ENCODE data around the gene SCUBE3. TPM values are rescaled to one million over a fixed set of nuclear protein-coding genes. Genes with fewer than 3 reads are reported as not detected.

The SCUBE3 gene
- total and polyA plus RNA-seq, 2 of the 8 experiments (the other 6 are each of a cell fraction or from before 2014, with no cell fraction given): 0.80 to 1.0 TPM

GRCh38 chr6:35188886-35189285 is 24.9 kb upstream of the SCUBE3 start:
- Histone ChIP-seq H3K23ac (ENCODE audit: insufficient read length) (no peak overlapping the region), H3K4me1 (replicated peaks in 1 of 4; ENCODE audit: control insufficient read depth in 3 of 4, insufficient read depth in 4 of 4, low read length in 3 of 4) (peaks cover 0 to 10% (median 2%) of the 10 kb centered on the region in 4 experiments; a peak in 3 of 7 replicates), H4K8ac (ENCODE audit: extremely low read depth, insufficient read depth, low read length) (0 out of 2 replicates have a peak overlapping the region, but pooled peaks have one; percentile 1), H4K91ac (replicated peaks; ENCODE audit: insufficient read length, low read length) (no peak overlapping the region), H3K9ac (replicated peaks in 1 of 4; ENCODE audit: extremely low read depth in 1 of 4, low read depth in 3 of 4, low read length in 3 of 4) (no peak overlapping the region), H3K36me3 (ENCODE audit: control insufficient read depth in 2 of 4, insufficient read depth in 4 of 4, low read length in 3 of 4) (no peaks in the 10 kb centered on the region), H2AK5ac (ENCODE audit: low read depth, low read length) (no peak overlapping the region), H3K27ac (ENCODE audit: low read depth, low read length) (no peak overlapping the region), H3K4me3 (ENCODE audit: extremely low read depth in 1 of 4, insufficient read depth in 2 of 4, low read depth in 3 of 4, low read length in 4 of 4) (no peak overlapping the region), H2BK12ac (ENCODE audit: low read depth, low read length) (no peak overlapping the region), H3K9me3 (ENCODE audit: insufficient read depth in 2 of 2, low read depth in 1 of 2, low read length in 1 of 2) (no peaks in the 10 kb centered on the region), H3K27me3 (replicated peaks in 1 of 4; ENCODE audit: control insufficient read depth in 3 of 4, extremely low read depth in 1 of 4, insufficient read depth in 3 of 4, low read length in 3 of 4) (no peaks in the 10 kb centered on the region; a peak in 2 of 7 replicates), H3K4ac (replicated peaks; ENCODE audit: insufficient read length, low read depth, low read length) (no peak overlapping the region), H2BK120ac (replicated peaks; ENCODE audit: low read depth, low read length) (no peak overlapping the region), H3K14ac (ENCODE audit: insufficient read length) (no peak overlapping the region), H4K5ac (ENCODE audit: insufficient read length, low read depth, low read length) (no peak overlapping the region), H3K18ac (ENCODE audit: extremely low read depth, low read length) (no peak overlapping the region), H3K23me2 (ENCODE audit: low read depth, low read length) (no peaks in the 10 kb centered on the region), H2BK15ac (ENCODE audit: low read length) (no peak overlapping the region), H4K20me1 (replicated peaks in 1 of 2; ENCODE audit: control insufficient read depth in 1 of 2, insufficient read depth in 2 of 2, low read length in 2 of 2) (no peaks in the 10 kb centered on the region), H3K4me2 (ENCODE audit: insufficient read depth in 1 of 2, low read depth in 2 of 2, low read length in 2 of 2) (no peak overlapping the region), H2BK20ac (ENCODE audit: low read length) (no peak overlapping the region), H3K79me1 (ENCODE audit: low read depth, low read length) (no peaks in the 10 kb centered on the region), H2AFZ (ENCODE audit: low read length) (no peak overlapping the region), H3K56ac (replicated peaks; ENCODE audit: insufficient read length, low read depth, low read length) (no peak overlapping the region), H2BK5ac (ENCODE audit: low read depth, low read length) (no peak overlapping the region), H3K79me2 (ENCODE audit: control insufficient read depth in 1 of 2, insufficient read depth in 2 of 2, low read length in 2 of 2) (no peaks in the 10 kb centered on the region)
- POLR2A ChIA-PET (ENCODE audit: partially characterized antibody): no interaction called here
- no peak for DNase-seq (ENCODE audit: low read depth in 1 of 2, low spot score in 2 of 2)
- WGBS, 2 experiments (ENCODE audit: extremely low coverage in 1 of 2, insufficient coverage in 1 of 2, insufficient read length in 1 of 2, insufficient replicate concordance in 2 of 2, low coverage in 1 of 2, low lambda C conversion rate in 2 of 2, missing lambda C conversion rate in 1 of 2): 87% methylated on average over 3 of the region's 3 CpGs; no CpG with 5 or more reads in 1 of the 2 experiments
- CTCF ChIA-PET (ENCODE audit: partially characterized antibody): interaction anchor here (0.9 to 3.9 kb wide), 4 partner anchors 9 to 42 kb away, joined by 3 to 18 read pairs (median 8); no protein-coding TSS in a partner anchor
- peak; percentile 45 for FAIRE-seq
- TF ChIP-seq TBP (IDR thresholded peaks at IDR 0.05; ENCODE audit: low read depth, low read length) (no peak), GTF2F1 (IDR thresholded peaks at IDR 0.05; ENCODE audit: borderline replicate concordance, low read depth, low read length) (no peak), CHD2 (IDR thresholded peaks at IDR 0.05; ENCODE audit: low read length) (no peak), HDAC6 (IDR thresholded peaks at IDR 0.05; ENCODE audit: low read depth, low read length) (no peak), NRF1 (IDR thresholded peaks at IDR 0.05; ENCODE audit: low read depth, low read length) (no peak), RXRA (IDR thresholded peaks at IDR 0.05; ENCODE audit: insufficient read depth, low read depth, low read length) (no peak), BRCA1 (IDR thresholded peaks at IDR 0.05; ENCODE audit: low read depth, low read length) (no peak), TEAD4 (IDR thresholded peaks at IDR 0.05; ENCODE audit: low read depth, low read length) (no peak), EP300 (IDR thresholded peaks at IDR 0.05; ENCODE audit: borderline replicate concordance in 1 of 2, low read depth in 2 of 2, low read length in 2 of 2) (no peak), SP1 (IDR thresholded peaks at IDR 0.05; ENCODE audit: low read depth, low read length) (no peak), JUND (IDR thresholded peaks at IDR 0.05; ENCODE audit: low read length) (no peak), SP4 (IDR thresholded peaks at IDR 0.05; ENCODE audit: low read length) (no peak), GABPA (IDR thresholded peaks at IDR 0.05; ENCODE audit: borderline replicate concordance, insufficient read depth, low read length) (no peak), ZNF274 (IDR thresholded peaks at IDR 0.05; ENCODE audit: borderline replicate concordance, extremely low read depth, low read length) (no peak)

All from H1 (cell line).